CMK (cell line): ENCODE measurements around the gene RBM3.

Experiments
- DNase-seq: peaks from one replicate; pipeline ENCODE4 v3.0.0-alpha.2; 2010; ENCODE audit warnings: low read depth

RBM3 gene

DNA sequence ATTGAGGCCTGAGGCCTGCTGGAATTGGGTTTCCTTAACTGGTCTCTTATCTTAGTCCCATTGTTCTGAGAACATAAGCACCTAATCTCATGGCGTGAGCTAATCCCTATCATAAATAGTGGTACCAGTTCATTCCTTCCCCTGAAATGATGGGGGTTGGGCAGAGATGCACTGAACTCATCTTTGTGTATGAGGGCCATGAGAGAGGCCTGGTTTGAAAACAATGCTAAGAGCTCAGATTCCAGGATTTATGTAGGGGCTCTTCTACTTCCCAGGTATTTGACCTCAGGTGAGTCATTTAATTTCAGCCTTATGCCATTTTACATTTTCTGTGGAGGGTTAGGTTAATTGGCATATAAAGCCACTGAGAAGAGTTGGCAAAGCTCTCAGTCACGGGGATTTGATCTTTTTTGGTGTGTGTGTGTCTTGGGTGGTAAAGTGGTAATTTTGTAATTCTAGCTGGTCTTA lies 4.4 kb downstream of the RBM3 start:
- no peak for DNase-seq

DNA sequence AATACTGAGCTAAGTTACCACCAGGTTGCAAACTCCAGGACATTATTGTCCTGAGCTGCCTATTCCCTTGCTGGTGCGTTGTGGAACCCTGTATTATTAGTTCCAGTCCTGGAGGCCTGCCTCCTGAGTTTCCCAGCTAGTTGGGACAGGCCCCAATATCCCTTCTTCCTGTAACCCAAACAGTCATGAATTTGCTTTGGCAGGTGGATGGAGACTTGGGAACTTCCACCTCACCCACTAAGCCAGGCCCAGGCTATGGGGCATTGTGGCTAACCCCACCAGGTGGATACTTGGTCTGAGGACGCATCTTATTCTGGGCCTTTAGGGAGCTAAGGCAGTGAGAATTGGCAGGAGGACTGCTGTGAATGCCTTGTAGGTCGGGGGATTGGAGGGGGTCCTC lies 5.0 kb downstream of the RBM3 start:
- no peak for DNase-seq

GRCh38 chrX:48580662-48581061 lies 6.4 kb downstream of the RBM3 start:
- no peak for DNase-seq

DNA sequence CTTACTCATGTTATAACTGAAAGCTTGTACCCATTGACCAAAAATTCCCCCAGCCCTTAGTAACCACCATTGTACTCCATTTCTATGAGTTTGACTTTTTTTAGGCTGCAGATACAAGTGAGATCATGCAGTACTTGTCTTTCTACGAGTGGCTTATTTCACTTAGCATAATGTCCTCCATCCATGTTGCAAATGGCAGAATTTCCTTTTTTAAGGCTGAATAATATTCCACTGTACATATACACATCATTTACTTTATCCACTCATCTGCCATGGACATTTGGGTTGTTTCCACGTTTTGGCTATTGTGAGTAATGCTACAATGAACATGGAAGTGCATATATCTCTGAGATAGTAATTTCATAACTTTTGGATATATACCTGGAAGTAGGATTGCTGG lies 10.4 kb downstream of the RBM3 start:
- DNase-seq: no peak

GRCh38 chrX:48589482-48590162 lies 15.3 kb downstream of the RBM3 start:
- no peak for DNase-seq

- no peak for DNase-seq
Observed at GRCh38 chrX:48590203-48591103, 16.2 kb downstream of the RBM3 start.

GRCh38 chrX:48591255-48591791 lies 17.0 kb downstream of the RBM3 start:
- DNase-seq: no peak

DNA sequence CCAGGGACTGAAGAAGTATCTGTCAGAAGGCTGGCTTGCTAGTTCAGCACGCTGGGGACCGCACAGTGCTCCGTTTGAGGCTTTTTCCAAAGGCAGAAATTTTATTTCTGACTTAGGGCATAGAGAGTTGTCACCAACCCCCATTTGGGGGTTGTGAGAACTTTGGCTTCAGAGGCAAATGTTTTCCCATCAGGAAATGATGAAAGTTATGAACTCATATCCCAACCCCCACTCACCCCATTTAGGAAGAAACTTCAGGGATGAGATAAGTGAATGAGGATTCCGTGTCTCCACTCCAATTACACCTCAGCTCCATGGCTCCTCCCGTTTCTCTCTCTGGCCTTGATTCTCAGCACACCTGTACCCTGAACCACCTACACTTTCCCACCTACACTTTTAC lies 18.7 kb downstream of the RBM3 start:
- DNase-seq: no peak

DNA sequence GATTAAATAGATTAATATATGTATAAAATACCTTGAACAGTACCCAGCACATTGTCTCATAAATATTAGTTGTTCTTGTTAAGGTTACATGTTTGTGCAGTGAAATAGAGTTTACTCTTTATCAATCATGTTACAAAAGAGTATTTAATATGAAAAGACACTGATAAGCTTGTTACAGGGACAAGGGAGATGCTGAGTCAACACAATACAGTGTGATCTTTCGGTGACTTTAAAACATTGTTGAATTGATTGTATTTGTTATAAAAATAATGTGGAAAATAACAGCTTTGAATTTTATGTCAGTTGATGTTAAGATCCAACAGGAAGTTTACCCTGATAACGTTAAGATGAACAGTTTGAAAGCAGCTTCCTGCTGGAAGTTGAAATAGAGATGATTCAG lies 21.6 kb downstream of the RBM3 start:
- no peak for DNase-seq

DNA sequence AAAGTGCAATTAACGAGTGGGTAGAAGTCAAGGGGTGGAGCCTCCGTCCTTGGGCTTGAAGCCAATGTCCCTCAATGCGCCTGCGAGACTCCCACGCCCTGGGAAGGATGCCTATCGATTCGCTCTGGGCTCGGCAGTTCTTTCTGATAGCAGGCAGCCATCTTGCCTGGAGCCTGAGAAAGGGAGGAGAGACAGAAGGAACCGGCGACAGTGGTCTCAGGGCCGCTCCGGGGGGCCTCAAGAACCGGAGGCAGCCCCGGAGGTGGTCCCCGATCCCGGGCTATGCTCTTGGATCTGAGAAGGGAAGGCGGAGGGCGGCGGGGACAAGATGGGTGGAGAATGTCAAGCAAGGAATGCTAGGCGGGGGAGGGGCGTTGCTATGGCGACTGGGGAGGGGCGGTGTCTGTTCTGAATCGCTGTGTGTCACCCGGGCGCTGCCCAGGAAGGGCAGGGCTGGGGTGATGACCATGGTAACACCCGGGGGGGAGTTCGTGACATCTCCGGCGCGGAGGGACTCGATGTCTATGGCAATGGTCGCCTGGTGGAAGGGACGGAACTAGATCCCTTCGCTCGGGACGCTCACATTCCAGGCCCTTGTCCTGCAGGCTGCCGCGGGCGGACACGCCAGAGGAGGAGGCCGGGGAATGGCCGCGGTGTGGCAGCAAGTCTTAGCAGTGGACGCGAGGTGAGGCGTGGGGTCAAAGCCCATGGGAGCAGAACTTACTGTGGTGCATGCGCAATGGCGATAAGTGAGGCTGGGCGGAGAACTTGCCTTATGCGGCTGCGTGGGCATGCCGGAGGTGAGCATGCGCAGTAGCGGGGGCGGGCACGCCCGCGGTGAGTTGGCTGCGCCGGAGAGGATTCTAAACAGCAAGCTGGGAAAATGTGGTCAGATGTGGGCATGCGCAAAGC lies 23.3 kb downstream of the RBM3 start, which contains the start of gene WDR13:
WDR13 (plus strand) TSS at position 140 of the 912 bp plus-strand sequence; CDS start at position 645, 505 bp downstream.
- DNase-seq: peak; percentile 92

DNA sequence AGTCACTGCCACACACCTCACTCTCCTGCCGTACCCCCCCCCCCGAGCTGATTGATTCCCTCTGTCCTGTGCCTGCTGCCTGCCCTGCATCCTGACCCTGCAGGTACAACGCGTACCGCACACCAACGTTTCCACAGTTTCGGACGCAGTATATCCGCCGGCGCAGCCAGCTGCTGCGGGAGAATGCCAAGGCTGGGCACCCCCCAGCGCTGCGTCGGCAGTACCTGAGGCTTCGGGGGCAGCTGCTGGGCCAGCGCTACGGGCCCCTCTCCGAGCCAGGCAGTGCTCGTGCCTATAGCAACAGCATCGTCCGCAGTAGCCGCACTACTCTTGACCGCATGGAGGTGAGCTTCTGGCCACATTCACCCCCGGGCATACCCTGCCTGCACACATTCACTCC lies 24.3 kb downstream of the RBM3 start:
- DNase-seq: no peak

DNA sequence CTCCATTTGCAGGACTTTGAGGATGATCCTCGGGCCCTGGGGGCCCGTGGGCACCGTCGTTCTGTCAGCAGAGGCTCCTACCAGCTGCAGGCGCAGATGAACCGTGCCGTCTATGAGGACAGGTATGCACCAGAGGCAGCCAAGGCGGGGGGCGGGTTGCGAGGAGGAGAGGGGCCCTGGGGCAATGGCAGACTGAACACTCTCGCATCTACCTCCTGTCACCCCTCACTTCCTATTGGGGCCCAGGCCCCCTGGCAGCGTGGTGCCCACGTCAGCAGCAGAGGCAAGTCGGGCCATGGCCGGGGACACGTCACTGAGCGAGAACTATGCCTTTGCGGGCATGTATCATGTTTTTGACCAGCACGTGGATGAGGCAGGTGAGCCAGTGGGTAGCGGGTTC lies 25.1 kb downstream of the RBM3 start:
- no peak for DNase-seq

DNA sequence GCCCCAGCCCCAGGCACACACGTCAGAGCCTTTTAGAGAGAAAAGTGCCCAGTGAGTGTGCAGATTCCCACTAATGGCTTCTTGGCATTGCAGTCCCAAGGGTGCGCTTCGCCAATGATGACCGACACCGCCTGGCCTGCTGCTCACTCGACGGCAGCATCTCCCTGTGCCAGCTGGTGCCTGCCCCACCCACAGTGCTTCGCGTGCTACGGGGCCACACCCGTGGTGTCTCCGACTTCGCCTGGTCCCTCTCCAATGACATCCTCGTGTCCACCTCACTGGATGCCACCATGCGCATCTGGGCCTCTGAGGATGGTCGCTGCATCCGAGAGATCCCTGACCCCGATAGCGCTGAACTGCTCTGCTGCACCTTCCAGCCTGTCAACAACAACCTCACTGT lies 25.9 kb downstream of the RBM3 start:
- DNase-seq: no peak

- no peak for DNase-seq
Observed at GRCh38 chrX:48601741-48602394, 27.6 kb downstream of the RBM3 start.

DNA sequence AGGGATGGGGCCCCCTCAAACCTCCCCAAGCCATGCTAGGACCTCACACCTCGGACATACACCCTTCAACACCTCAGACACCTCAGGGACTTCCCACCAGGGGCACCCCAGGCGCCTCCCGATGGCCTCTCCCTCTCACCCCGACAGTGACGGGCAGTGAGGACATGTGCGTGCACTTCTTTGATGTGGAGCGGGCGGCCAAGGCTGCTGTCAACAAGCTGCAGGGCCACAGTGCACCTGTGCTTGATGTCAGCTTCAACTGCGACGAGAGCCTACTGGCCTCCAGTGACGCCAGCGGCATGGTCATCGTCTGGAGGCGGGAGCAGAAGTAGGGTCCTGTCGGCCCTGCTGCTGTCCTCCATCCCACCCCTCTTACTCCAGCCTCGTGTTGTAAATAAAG lies 30.4 kb downstream of the RBM3 start:
- no peak for DNase-seq

- no peak for DNase-seq
Observed at GRCh38 chrX:48606091-48606490, 31.8 kb downstream of the RBM3 start.

GRCh38 chrX:48611703-48612102 lies 37.4 kb downstream of the RBM3 start:
- no peak for DNase-seq

DNA sequence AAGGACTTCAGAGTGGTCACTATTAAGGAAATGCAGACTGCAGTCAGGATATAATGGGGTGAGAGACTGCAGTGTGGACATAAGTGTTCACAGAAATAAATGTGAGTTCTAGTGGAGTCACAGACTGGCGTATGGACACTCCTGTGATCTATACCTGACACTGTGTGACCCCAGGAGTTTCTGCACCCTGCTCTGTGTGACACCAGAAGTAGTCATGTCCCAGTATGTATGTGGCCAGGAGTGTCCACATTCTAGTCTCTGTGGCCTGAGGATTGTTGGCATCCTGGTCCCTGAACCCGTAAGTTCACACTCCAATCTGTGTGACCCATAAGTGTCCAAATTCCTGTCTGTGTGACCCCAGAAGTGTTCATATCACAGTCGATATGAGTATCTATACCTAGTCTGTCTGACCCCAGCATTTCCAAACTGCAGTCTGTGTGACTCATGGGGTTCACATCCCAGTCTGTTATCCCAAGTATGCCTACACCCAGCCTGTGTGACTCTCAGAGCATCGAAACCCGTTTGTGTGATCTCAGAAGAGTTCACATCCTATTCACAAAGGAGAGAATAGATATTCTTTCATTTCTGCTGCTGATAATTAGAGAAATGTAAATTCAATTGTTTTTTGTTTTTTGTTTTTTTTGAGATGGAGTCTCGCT lies 39.3 kb downstream of the RBM3 start:
- no peak for DNase-seq

DNA sequence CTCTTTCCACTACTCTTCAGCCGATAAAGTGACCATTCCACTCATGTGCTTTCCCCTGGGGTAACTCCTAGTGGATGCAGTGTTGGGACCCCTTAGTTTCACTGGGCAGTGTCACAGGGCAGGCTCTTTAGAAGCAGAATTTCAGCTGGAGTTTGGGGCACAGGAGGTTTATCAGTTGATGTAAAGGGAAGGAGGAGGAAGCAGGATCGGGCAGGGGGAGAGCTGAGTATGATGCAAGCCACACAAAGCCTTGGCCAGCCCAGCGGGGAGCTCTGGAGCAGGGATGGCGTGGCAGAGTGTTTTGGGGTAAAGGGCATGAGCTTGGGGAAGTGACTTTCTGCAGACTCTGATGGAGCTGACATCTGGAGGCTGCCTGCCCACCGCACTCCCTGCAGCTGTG lies 42.3 kb downstream of the RBM3 start:
- DNase-seq: no peak

DNA sequence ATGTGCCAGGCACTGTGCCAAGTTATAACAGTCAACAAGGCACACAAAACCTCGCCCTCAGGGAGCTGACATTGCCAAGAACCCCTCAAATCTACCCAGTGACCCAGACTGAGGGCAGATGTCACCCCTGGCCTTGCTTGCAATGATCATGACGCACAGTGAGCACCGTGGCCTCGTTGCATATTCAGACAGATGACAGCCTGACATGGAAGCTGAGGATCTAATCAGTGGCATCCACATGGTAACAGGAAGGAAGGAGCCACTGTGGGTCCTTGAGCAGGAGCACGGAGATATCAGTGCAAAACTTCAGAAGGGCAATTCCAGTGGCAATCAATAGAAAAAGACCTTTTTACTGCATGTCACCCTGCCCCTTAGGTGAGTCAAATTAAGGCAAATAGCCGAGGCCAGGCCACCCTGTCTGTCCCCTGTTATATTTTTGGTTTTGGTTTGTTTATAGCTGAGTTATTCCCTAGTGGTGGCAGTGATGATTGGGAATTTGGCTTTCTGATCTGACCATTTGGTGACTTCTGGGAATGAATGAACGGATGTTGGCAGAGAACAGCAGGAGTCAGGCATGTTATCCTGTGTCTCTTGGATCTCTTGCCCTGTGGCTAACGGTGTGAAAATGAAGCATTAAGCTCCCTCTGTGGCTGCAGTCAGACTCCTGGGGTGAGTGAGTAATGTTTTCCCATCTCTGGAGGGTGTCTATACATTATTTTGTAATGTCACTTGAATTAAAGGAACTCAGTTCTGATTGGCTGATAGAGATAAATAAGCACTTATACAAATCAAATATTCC lies 43.5 kb downstream of the RBM3 start:
- DNase-seq: peak; percentile 87
